Activated T-cell treated with anti-CD3 and anti-CD28 coated beads for 1 hour (primary cell): Measurements from ENCODE around the gene CAMSAP1.
"Not testable (repeated sequence)": the region's sequence is repeated elsewhere in the genome, so short reads cannot be mapped to it uniquely, and the experiment has no call there.

ENCODE experiments used
- DNase-seq: peaks from one replicate; pipeline ENCODE4 v3.0.0-alpha.2; 2020; ENCODE audit warnings: low read depth

The CAMSAP1 gene

DNA sequence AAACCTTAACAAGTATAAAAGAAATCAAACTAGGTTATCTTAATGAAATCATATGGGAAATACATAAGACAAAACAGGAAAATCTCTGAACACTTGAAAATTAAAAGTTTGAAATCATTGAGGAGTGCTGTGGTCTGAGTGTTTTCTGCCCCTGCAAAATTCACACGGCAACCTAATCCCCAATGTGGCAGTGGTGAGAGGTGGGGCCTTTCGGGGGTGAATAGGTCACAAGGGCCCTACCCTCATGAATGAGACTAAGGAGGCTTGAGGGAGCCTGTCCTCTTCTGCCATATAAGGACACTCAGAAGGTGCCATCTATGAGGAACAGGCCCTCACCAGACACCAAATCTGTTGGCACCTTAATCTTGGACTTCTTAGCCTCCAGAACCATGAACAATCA lies 10.7 kb downstream of the CAMSAP1 start:
- DNase-seq, result no peak

DNA sequence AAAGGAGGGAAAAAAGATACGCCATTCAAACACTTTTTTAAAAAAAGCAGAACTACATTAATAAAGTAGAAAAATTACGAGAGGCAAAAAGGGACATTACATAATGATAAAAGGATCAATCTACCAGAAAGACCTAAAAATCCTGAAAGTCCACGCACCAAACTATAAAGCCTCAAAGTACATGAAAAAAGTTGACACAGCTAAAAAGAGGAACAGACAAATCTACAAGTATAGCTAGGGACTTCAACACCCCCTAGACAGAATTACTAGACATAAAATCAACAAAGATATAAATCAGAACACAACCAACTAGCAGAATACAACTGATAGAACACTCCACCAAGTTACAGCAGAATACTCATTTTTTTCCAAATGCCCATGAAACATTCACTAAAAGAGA lies 11.1 kb downstream of the CAMSAP1 start:
- no peak for DNase-seq

DNA sequence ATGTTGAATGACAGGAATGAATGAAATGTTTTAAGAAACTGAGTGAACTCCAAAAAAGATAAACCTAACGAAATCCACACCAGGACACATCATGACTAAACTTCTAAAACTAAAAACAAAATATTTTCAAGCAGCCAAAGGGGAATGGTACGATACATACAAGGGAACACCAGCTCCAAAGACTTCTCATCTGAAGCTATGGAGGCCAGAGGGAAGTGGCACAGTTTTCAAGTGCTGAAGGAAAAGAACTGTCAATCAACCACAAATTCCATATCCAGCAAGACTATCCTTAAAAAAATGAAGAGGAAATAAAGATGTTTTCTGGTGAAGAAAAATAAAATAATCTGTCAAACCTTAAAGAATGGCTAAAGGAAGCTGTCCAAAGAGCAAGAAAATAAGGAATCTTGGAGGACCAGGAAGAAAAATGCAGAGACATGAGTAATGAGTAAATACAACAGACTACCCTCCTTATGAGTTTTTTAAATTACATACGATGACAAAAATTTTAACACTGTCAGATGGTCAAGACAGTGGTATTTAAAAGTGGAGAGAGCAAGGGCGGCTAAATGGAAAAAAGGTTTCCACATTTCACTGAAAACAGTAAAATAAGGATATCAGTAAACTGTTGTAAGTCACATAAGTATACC lies 12.0 kb downstream of the CAMSAP1 start:
- DNase-seq, result no peak

DNA sequence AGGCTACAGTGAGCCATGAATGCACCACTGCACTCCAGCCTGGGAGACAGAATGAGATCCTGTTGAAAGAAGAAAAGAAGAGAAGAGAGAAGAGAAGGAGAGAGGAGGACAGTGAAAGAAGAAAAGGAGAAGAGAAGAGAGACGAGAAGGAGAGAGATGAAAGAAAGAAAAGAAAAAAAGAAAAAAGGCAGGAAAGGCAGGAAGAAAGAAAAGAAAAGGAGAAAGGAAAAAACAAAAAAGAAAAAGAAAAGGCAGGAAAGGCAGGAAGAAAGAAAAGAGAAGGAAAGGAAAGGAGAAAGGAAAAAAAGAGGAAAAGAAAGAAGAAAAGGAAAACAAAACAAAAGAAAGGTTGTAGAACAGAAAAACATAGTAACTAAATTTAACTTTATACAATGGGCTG lies 14.2 kb downstream of the CAMSAP1 start:
- no peak for DNase-seq

DNA sequence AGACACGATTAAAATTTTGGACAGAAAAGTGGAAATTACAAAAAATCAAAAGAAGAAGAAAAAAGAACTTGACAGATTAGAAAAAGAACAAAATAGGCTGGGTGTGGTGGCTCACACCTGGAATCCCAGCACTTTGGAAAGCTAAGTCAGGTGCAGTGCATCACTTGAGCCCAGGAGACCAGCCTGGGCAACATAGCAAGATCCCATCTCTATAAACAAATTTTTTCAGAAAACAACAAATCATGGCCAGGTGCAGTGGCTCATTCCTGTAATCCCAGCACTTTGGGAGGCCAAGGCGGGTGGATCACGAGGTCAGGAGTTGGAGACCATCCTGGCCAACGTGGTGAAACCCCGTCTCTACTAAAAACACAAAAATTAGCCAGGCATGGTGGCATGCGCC lies 15.0 kb downstream of the CAMSAP1 start:
- not testable (repeated sequence) for DNase-seq

DNA sequence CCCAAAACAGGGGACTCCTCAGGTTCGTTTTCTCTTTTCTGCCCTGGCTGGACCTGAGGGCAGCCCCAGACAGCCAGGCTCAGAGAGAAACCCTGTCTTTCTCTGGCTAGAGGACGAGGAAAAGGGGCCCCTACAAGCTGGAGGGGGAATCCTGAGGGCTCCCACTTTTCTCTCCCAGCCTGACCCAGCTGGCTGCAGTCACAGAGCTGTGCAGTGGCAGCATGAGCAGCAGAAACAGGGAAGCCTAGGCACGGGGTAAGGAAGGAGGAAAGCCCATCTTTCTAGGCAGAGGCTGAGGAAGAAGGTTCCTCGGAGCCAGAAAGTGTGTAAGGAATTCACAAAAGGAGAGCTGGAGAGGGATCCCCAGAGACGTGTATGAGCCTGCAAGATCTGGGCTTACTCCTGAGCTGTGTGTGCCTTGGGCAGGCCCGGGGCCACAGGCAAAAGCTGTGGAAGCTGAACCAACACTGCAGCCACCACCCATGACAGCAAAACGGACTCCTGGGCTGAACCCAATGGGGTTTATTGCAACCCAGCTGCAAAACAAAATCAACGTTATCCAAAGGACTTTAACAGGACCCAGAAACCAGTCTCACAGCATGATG lies 16.2 kb downstream of the CAMSAP1 start:
- no peak for DNase-seq

DNA sequence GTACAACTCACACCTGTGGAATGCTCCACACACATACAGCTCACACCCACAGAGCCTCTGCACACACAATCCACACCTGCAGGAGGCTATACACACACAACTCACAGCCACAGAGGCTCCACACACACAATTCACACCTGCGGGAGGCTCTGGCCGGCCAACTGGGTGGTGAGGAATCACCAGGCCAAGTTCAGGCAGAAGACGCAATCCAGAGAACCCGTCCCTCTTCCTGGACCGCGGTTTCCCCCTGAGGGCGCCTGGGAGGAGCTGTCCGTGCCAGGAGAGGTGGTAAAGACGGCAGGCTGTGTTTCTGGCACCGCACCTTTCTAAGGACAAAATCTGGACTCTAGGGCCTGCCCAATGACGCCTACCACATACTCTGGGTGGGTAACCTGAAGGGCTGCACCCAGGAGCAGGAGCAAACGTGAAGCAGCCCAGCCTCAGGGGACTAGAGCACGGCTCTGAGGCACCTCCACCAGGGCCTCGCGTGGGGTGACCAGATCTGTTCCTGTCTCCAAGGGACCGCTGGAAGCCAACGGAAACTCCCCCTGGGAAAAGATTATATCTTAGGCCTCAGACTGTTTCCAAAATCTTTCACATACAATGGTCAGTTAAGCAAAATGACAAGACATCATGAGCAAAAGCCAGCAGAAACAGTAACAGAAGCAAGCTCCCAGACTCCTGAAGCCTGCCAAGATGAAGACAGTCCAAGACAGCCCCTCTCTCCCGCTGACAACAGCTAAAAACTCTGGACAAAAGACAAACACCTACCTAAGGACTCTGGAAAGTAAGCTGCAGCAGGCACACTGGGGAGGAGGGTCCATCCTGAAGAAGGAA lies 16.9 kb downstream of the CAMSAP1 start:
- no peak for DNase-seq

DNA sequence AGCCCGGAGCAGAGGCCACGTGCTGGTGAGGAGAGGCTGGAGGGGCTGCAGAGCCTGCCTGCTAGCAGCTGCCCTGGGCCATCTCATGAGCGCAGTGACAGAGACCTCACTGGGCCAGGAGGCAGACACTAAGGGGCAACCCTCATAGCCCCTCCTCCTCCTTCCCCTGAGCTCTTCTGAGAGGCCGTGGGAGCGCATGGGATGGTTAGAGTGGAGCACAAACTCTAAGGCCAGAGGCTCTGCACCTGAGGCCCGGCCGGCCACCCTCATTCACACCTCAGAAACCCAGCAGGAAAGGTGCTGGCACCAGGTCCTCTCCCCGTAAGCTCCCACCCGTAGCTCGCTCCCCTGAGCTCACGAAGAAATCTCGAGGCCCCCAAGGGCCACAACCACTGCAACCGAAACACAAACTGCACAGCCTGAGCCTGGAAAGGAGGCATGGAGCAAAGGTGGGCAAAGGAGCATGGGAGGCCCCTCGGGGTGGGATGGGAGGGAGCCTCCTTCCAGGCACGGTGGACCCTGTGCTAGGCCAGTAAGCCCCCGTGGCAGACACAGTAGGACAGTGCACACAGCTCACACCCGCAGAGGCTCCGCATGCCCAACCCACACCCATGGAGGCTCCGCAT lies 17.7 kb downstream of the CAMSAP1 start:
- DNase-seq, result no peak

DNA sequence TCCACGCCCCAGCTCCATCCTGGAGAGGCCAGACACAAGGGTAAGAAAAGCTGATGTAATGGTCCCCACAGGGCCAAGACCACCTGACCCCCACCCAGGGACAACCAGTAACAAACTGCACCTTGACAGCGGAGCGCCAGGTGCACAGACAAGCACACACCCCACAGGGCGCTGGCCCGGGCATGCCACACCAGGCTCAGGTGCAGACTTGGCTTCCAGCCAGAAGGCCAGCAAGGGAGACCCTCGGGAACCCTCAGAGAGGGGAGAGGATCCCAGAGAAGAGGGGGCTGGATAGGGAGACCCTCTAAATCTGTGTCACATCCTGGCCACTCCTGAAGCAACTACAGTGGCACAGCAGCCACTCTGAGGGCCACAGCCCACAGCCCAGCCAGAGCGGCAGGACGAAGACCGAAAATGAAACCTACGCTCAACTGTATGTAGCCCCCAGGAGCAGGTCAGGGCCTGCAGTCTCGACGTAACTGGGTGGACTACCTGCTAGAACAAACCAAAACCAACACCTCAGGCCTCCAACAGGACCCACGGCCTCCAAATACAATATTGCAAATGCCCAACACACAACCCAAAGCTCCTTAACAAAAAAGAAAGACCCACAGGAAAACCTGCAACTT lies 18.5 kb downstream of the CAMSAP1 start:
- DNase-seq, result no peak

DNA sequence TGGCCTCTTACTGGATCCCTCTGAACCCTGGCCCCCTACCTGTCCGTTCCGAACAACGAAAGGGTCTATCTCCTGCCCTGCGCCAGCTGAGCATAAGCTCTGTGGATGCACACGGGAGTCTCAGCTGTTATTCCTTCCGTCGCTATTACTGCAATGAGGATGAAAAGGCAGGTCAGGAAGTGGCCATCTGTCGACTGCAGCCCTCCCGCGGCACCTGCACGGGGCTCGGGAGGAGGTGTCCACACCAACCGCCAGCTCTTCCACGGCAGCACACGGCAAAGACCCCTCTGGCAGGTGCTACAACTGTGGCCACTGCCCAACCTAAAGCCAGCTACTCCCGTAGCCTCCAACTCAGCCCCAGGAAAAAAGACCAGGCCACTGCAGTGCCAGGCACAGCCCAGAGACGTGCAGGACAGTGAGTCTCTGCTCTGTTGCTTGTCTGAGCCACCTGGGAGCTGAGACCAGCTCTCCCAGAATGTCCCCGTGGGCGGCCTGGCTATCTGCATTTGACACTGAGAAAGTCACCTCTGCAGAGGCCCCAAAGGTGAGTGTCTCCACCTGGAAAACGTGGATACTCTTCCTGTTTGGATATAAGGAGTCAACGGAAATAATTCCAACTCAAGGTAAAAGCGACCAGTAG lies 19.1 kb downstream of the CAMSAP1 start:
- no peak for DNase-seq

DNA sequence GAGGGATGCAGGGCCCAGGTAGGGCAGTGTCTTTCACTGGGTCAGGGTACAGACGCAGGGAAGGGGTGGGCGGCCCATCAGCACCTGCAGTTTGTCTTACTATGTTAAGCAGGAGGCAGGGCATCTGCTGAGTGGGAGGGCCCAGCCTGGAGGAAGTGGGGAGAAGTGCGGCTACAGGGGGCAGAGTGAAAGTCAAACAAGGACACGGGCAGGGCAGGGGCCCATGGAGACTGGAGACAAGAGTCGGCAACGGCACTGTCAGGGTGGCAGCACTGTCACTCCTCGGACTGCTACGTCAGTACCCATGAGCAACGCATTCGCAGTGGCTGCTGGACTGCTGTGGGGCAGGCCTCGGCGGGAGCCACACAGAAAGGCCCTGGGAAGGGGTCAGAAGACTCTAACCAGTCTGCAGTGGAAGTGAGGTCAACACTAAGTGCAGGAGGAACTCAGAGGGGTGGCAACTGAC lies 19.7 kb downstream of the CAMSAP1 start:
- peak; percentile 25 for DNase-seq

DNA sequence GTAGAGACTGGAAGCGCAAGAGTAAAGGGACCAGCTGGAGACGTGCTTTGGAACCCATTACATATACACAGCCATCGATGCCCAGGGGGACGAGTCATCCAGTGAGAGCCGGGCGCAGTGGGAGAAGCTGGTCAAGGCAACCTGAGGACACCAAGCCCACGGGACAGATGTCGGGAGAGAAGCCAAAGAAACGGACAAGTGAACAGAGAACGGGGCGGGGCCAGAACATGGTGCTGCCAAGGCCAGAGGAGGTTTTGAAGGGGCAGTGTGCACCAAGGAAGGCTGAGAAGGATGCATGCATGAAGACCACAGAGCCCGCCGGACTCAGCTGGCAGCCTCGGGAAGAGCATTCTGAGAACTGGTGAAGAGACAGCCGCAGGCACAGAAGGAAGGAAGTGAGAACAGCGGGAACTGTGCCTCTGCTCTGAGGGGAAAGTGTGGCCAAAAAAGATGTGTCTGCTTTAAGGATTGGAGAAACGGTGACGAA lies 20.3 kb downstream of the CAMSAP1 start:
- no peak for DNase-seq

DNA sequence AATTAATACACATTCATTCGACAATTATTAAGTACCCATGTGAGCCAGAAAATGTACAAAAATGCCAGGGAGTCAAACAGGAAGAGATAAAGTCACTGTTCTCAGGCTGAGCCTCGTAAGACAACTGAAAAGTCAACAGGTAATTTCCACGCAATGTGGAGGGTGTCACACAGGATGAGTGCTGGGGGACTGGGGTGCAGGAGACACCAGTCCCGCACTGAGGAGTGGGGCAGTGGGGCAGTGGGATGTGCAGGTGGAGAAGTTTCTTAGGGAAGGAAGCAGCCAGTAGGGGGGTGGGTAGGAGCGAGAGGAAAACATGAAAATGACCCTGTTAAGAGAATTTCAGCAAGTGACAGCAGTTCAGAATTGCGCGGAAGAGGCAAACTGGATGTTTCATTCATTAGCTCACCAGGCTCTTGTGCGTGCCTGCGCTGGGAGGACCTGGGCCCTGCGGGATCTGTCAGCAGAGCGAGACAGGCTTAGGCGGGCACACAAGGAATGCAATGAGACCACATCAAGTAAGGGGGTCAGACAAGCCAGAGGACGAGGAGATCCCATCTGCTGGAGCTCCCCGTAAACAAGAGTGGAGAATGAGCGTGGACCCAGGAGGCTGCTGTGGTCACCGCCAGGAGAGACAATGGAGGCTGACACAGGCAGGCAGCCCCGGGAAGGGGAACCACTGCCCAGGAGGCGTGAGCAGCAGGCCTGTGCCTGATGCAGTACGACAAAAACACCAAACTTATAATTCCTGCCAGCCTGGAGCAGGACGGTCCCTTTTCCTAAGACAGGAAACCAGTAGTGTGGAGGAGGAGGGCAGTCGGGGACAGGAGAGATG lies 21.0 kb downstream of the CAMSAP1 start:
- no peak for DNase-seq

DNA sequence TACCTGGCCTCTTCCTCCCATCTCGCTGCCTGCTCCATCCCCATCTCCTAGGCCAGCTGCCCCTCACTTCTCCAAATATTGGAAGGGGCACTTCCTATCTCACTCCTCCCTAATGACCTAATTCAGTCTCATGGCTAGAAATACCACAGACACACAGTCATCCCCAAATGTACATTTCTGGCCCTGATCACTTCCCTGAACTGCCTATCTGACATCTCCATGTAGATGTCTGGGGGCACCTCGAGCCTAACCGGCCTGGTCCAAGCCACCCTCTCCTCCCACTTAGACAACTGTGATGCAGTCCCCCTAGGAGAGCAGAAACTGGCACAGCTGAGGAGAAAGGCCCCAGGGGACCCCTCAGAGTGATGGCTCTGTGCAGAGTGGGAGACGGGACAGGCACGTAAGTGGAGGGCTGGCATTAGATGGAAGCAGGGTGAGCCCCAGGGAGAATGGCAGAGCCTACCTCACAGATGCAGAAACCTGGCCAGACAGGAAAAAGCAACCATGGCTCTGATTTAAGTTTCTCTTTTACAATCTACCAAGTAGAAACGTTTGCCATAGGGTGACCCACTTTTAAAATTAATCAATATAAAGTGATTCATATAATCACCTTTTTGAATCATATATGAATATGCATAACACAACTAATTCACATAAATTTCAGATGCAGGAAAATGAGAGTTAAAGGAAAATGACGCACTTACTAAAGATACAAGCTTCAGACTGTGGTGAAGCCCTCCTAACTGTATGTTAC lies 22.1 kb downstream of the CAMSAP1 start:
- DNase-seq, result no peak

DNA sequence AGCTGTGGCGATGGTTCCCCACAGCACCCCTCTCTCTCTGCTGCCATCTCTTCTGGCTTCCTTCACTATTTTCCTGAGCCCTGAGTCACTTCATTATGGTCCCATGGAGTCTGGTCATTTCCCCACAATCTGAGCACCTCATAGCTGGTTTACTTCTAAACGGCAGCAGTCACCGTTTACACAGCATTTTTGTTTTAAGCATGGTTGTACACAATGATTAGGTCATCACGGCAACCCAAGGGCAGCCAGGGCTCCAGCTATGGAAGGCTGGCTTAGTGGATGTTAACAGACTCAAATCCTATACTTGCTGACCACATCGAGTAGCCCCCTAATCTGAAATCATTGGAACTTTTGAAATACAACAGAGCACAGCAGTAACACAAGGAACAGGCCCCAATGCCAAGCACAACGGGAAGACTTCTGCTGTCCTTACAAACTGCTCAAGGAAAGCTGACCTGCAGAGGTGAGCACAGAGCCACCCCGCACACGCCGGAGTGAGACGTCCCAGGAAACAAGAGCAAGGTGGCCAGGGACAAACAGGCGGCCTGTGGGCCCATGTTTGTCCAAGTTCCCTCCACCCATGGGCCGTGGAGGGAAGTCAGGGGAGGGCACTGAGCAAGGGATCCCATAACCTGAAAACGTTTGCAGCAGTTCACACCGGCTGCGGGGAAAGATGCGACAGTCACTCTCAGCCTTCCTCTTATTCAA lies 22.9 kb downstream of the CAMSAP1 start:
- DNase-seq, result no peak

DNA sequence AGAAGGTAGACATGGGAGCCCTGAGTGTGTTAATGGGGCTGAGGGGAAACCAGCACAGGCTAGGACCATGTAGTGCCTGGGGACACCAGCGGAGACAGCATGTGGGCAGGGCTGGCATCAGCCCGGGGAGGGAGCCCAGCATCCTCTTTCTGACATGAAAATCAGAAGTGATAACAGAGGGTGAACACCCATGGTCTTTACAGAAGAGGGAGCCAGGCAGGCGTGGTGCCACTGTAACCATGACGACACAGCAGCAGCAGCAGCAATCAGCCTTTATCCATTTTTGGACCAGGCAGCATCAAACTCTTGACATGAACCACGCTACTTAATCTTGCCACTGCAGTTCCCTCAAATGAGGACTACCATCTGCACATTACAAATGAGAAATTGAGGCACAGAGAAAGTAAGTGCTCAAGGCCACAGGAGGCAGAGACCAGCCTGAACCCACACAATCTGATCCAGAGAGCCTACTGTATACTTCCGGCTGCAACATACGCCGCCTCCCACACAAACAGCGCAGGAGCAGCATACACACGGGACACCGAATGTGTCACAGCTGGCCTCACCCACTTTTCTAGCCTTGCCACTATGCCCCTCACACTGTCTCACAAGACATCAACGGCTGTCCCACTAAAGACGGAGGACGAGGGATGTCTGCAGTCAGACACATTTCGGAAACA lies 23.8 kb downstream of the CAMSAP1 start:
- no peak for DNase-seq

DNA sequence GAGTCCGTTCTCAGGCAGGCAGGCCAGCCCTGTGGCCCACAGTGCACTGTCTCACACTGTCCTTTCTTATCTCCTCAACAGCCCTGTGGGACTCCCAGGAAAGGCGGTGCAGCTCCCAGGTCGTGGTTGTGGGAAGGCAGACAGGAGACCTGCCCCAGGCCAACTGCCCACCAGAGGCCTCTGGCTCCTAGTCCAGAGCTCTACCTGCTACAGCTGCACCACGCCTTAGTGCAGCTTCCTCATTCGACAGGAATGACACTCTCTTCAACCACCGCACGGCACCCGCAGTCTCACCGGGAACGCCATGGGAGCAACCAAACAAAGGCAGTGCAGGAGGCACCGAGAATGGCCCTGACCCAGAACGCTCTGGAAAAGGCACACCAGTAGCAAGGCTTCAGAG lies 25.3 kb downstream of the CAMSAP1 start:
- DNase-seq, result no peak

DNA sequence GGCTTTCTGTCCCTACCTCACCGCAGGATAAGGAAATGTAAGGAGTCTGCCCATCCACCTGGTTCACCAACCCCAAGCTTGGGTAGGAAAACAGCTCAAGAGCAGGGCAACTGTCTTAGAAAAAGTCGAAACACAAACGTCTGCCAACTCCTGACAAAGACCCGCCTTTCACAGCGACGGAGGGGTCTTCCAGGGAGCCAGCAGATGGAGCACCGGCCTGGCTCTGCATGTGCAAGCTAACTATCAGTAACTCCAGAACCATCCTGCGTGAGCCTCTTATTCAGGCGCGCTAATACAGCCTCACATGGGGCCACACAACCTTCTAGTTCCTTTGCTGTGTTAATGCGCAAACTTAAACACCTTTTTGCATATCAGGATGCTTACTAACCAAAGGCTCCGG lies 26.9 kb downstream of the CAMSAP1 start:
- no peak for DNase-seq

DNA sequence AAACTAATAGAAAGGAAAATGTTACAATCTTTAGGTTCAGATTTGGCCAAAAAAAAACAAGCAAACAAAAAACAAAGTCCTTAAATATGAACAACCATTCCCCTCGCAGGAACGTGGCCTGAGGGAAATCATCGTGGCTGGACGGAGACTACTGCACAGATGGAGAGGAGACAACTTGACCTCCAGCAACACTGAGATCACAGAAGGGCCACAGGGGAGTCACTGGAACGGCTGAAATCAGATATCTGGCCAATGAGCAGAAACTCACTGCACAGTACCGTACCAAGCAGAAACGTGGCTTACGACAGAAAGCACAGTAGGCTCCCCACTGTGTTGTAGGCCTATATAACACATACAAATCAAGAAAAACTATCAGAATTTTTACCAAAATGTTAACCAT lies 27.7 kb downstream of the CAMSAP1 start:
- DNase-seq, result no peak
